ENCODE data around the gene EXOC3L2.

DNA sequence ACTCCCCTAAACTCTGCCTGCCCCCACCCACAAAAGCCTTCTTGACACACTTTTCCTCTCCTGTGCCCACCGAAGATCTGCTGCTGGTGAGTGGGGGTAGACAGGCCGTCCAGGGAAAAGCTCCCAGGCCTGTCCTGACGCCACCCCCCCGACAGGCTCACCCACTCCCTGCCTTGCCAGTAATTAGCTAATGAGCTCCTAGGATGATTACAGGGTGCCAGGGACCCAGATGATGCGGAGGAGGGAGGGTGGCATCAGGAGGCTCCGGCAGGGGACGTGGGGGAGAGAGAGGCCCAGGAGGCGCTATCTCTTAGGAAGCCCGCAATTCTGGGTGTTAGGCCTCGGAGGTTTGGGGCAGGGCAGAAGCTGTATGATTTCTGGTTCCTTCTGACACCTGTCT is 32.9 kb upstream of the EXOC3L2 start:
- TF ChIP-seq, protein P1, sequence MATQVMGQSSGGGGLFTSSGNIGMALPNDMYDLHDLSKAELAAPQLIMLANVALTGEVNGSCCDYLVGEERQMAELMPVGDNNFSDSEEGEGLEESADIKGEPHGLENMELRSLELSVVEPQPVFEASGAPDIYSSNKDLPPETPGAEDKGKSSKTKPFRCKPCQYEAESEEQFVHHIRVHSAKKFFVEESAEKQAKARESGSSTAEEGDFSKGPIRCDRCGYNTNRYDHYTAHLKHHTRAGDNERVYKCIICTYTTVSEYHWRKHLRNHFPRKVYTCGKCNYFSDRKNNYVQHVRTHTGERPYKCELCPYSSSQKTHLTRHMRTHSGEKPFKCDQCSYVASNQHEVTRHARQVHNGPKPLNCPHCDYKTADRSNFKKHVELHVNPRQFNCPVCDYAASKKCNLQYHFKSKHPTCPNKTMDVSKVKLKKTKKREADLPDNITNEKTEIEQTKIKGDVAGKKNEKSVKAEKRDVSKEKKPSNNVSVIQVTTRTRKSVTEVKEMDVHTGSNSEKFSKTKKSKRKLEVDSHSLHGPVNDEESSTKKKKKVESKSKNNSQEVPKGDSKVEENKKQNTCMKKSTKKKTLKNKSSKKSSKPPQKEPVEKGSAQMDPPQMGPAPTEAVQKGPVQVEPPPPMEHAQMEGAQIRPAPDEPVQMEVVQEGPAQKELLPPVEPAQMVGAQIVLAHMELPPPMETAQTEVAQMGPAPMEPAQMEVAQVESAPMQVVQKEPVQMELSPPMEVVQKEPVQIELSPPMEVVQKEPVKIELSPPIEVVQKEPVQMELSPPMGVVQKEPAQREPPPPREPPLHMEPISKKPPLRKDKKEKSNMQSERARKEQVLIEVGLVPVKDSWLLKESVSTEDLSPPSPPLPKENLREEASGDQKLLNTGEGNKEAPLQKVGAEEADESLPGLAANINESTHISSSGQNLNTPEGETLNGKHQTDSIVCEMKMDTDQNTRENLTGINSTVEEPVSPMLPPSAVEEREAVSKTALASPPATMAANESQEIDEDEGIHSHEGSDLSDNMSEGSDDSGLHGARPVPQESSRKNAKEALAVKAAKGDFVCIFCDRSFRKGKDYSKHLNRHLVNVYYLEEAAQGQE (IDR thresholded peaks at IDR 0.05; ENCODE audit: insufficient read depth in 1 of 2, low read depth in 2 of 2, low read length in 1 of 2), result no peak
- TF ChIP-seq, protein P2, sequence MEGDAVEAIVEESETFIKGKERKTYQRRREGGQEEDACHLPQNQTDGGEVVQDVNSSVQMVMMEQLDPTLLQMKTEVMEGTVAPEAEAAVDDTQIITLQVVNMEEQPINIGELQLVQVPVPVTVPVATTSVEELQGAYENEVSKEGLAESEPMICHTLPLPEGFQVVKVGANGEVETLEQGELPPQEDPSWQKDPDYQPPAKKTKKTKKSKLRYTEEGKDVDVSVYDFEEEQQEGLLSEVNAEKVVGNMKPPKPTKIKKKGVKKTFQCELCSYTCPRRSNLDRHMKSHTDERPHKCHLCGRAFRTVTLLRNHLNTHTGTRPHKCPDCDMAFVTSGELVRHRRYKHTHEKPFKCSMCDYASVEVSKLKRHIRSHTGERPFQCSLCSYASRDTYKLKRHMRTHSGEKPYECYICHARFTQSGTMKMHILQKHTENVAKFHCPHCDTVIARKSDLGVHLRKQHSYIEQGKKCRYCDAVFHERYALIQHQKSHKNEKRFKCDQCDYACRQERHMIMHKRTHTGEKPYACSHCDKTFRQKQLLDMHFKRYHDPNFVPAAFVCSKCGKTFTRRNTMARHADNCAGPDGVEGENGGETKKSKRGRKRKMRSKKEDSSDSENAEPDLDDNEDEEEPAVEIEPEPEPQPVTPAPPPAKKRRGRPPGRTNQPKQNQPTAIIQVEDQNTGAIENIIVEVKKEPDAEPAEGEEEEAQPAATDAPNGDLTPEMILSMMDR (IDR thresholded peaks at IDR 0.05), result no peak
- TF ChIP-seq TCF7L2 (IDR thresholded peaks at IDR 0.05; ENCODE audit: low read depth, low read length), result no peak
- no peak for TF ChIP-seq POLR2AphosphoS5 (IDR thresholded peaks at IDR 0.05; ENCODE audit: low read depth, low read length)

All from Panc1 (cell line).